ENCODE data around the gene SLC16A3.

Gene SLC16A3

DNA sequence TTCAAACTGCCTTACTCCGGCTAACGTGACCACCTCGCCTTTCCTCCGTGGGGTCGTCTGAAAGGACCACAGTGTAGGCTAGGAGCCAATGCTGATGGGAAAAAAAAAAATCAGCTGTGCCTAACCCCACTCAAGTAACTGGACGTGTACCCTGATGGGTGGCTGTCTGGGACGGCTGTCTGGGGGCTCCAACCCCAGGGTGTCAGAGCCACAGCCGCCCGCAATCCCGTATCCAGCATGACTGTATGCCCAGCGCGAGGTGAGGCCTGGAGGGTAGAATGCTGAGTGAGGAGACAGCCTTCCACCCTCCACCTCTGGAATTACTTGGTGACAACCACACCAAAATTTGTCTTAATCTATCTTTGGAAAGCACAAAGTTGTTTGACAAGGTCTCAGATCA is 41.8 kb downstream of the SLC16A3 start:
- Histone ChIP-seq H3K9me3 (ENCODE audit: insufficient read depth, low read depth, low read length) (no peaks in the 10 kb centered on the region), H3K4me1 (ENCODE audit: insufficient read depth, low read length, poor library complexity, severe bottlenecking) (peaks cover 55% of the 10 kb centered on the region), H3K36me3 (ENCODE audit: insufficient read depth, low read length) (peaks cover 23% of the 10 kb centered on the region; the same call in 1 of the 2 replicates), H3F3A (ENCODE audit: low read depth) (no peaks in the 10 kb centered on the region; the same call in 1 of the 2 replicates), H3K4me2 (ENCODE audit: low read depth, low read length, poor library complexity, severe bottlenecking) (peak overlapping the region; percentile 77), H4K20me1 (ENCODE audit: insufficient read depth, low read length, poor library complexity, severe bottlenecking) (peaks cover 73% of the 10 kb centered on the region), H2AFZ (ENCODE audit: low read length) (no peak overlapping the region), H3K79me2 (ENCODE audit: insufficient read depth, low read length) (peaks cover 77% of the 10 kb centered on the region), H3K27me3 (ENCODE audit: insufficient read depth, low read length, poor library complexity, severe bottlenecking) (peaks cover 7% of the 10 kb centered on the region), H3K9me2 (replicated peaks; ENCODE audit: low read depth, low read length) (no peaks in the 10 kb centered on the region), H3K4me3 (ENCODE audit: low read length, poor library complexity, severe bottlenecking) (peak overlapping the region; percentile 88), H3K9ac (ENCODE audit: low read depth, low read length, poor library complexity, severe bottlenecking) (peak overlapping the region; percentile 48)
- TF ChIP-seq, protein P1, sequence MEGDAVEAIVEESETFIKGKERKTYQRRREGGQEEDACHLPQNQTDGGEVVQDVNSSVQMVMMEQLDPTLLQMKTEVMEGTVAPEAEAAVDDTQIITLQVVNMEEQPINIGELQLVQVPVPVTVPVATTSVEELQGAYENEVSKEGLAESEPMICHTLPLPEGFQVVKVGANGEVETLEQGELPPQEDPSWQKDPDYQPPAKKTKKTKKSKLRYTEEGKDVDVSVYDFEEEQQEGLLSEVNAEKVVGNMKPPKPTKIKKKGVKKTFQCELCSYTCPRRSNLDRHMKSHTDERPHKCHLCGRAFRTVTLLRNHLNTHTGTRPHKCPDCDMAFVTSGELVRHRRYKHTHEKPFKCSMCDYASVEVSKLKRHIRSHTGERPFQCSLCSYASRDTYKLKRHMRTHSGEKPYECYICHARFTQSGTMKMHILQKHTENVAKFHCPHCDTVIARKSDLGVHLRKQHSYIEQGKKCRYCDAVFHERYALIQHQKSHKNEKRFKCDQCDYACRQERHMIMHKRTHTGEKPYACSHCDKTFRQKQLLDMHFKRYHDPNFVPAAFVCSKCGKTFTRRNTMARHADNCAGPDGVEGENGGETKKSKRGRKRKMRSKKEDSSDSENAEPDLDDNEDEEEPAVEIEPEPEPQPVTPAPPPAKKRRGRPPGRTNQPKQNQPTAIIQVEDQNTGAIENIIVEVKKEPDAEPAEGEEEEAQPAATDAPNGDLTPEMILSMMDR (conservative IDR thresholded peaks at IDR 0.05; ENCODE audit: low read length) = no peak
- no peak for TF ChIP-seq EZH2phosphoT487 (IDR thresholded peaks at IDR 0.05; ENCODE audit: borderline replicate concordance)

DNA sequence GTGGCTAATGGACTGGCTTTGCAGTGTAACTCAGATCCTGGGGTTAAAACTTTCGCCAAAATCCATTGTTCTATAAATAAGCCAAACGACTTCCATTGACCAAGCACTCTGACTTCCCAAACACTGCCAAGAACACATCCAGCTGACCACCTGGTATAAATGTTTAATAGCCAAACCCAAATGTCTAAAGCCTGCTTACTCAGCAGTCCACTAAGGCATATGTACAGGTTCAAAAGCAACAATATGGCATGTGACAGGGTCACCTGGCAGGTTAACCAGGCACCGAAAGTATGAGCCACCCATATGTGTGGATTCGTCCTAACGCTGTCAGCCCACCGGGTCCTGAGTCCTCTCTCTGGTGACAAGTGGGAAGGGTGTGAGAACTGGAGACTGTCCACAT is 42.6 kb downstream of the SLC16A3 start:
- Histone ChIP-seq H4K20me1 (ENCODE audit: insufficient read depth, low read length, poor library complexity, severe bottlenecking) (peaks cover 66% of the 10 kb centered on the region), H3K4me3 (ENCODE audit: low read length, poor library complexity, severe bottlenecking) (peak overlapping the region; percentile 88), H3K9me3 (ENCODE audit: insufficient read depth, low read depth, low read length) (no peaks in the 10 kb centered on the region), H3K9ac (ENCODE audit: low read depth, low read length, poor library complexity, severe bottlenecking) (peak overlapping the region; percentile 96), H3K36me3 (ENCODE audit: insufficient read depth, low read length) (peaks cover 16% of the 10 kb centered on the region; the same call in 1 of the 2 replicates), H3K4me1 (ENCODE audit: insufficient read depth, low read length, poor library complexity, severe bottlenecking) (peaks cover 55% of the 10 kb centered on the region), H3K9me2 (replicated peaks; ENCODE audit: low read depth, low read length) (no peaks in the 10 kb centered on the region), H3F3A (ENCODE audit: low read depth) (no peaks in the 10 kb centered on the region; the same call in 1 of the 2 replicates), H3K4me2 (ENCODE audit: low read depth, low read length, poor library complexity, severe bottlenecking) (peak overlapping the region; percentile 77), H3K27me3 (ENCODE audit: insufficient read depth, low read length, poor library complexity, severe bottlenecking) (peaks cover 7% of the 10 kb centered on the region), H3K79me2 (ENCODE audit: insufficient read depth, low read length) (peaks cover 70% of the 10 kb centered on the region), H2AFZ (ENCODE audit: low read length) (no peak overlapping the region)
- TF ChIP-seq, protein P1 (conservative IDR thresholded peaks at IDR 0.05; ENCODE audit: low read length) = no peak
- no peak for TF ChIP-seq EZH2phosphoT487 (IDR thresholded peaks at IDR 0.05; ENCODE audit: borderline replicate concordance)

DNA sequence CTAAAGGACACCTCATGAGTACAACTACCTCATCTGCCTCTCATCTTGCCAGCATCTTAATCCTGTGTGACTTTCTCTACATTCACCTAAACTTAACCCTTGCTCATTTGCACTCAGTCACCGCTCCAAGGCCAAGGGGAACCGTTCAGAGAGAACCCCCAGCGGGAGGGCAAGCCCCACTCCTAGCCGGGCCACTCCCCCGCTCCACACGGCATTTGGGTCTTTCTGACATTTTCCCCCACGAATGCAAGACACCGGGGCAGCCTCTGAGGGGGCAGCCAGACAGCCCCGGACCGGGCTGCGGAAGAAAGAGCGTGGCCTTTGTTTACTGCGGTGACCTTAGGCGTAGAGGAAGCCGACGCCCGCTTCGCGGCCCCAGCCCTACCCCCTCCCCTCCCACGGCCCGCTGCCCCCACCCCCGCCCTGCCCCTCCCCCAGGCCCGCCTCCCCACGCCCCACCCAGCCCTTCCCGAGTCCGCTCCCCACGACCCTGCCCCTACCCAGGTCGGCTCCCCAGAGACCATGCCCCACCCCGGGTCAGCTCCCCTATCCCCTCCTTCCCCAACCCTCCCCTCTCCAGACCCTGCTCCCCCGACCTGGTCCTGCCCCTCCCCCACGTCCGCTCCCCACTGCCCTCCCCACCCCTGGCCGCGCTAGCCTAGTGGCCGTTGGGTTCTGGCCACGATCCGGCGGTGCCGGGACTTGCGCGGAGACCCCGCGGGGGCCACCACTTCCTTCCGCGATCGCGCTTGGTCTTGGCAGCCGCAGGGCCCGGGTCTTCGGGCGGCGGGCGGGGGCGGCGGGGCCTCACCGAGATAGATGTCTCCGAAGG is 43.9 kb downstream of the SLC16A3 start:
- Histone ChIP-seq H3F3A (ENCODE audit: low read depth) (no peaks in the 10 kb centered on the region; the same call in 1 of the 2 replicates), H3K36me3 (ENCODE audit: insufficient read depth, low read length) (peaks cover 7% of the 10 kb centered on the region; the same call in 1 of the 2 replicates), H3K9me3 (ENCODE audit: insufficient read depth, low read depth, low read length) (no peaks in the 10 kb centered on the region), H2AFZ (ENCODE audit: low read length) (peak overlapping the region; percentile 93; the same call in 1 of the 2 replicates), H3K9me2 (replicated peaks; ENCODE audit: low read depth, low read length) (no peaks in the 10 kb centered on the region), H3K4me2 (ENCODE audit: low read depth, low read length, poor library complexity, severe bottlenecking) (peak overlapping the region; percentile 77), H4K20me1 (ENCODE audit: insufficient read depth, low read length, poor library complexity, severe bottlenecking) (peaks cover 53% of the 10 kb centered on the region), H3K79me2 (ENCODE audit: insufficient read depth, low read length) (peaks cover 56% of the 10 kb centered on the region), H3K4me3 (ENCODE audit: low read length, poor library complexity, severe bottlenecking) (peak overlapping the region; percentile 88), H3K9ac (ENCODE audit: low read depth, low read length, poor library complexity, severe bottlenecking) (peak overlapping the region; percentile 96), H3K4me1 (ENCODE audit: insufficient read depth, low read length, poor library complexity, severe bottlenecking) (peaks cover 47% of the 10 kb centered on the region), H3K27me3 (ENCODE audit: insufficient read depth, low read length, poor library complexity, severe bottlenecking) (peaks cover 7% of the 10 kb centered on the region)
- no peak for TF ChIP-seq EZH2phosphoT487 (IDR thresholded peaks at IDR 0.05; ENCODE audit: borderline replicate concordance)
- TF ChIP-seq, protein P1 (conservative IDR thresholded peaks at IDR 0.05; ENCODE audit: low read length) = no peak
